HepG2 (cell line): Measurements from ENCODE around the gene TMEM63B. TPM values are rescaled to one million over a fixed set of nuclear protein-coding genes. Genes with fewer than 3 reads are reported as not detected.

Experiments
- ATM ChIP-seq: fragments of 450-650 bp; IDR thresholded peaks from 2 replicates; pipeline ENCODE4 v1.7.1; 2017; ENCODE audit warnings: mild to moderate bottlenecking, borderline replicate concordance
- BATF2 ChIP-seq: sonication (generic); formaldehyde crosslinking; IDR thresholded peaks from 2 replicates; pipeline ENCODE4 v1.8.0; 2022; ENCODE audit warnings: mild to moderate bottlenecking, missing genetic modification reagents, moderate library complexity
- CENPBD1 ChIP-seq: sonication (generic); formaldehyde crosslinking; IDR thresholded peaks from 2 replicates; pipeline ENCODE4 v1.8.0; 2022; ENCODE audit warnings: missing genetic modification reagents, low read depth, mild to moderate bottlenecking, borderline replicate concordance
- DMAP1 ChIP-seq: IDR thresholded peaks from 2 replicates; pipeline ENCODE4 v1.6.1; 2016
- GZF1 ChIP-seq: sonication (generic); formaldehyde crosslinking; IDR thresholded peaks from 2 replicates; pipeline ENCODE4 v1.5.1; 2020; ENCODE audit warnings: mild to moderate bottlenecking, missing genetic modification reagents
- HNRNPH1 ChIP-seq: fragments of 200-400 bp; formaldehyde crosslinking; optimal IDR thresholded peaks from 2 replicates; pipeline ENCODE3; 2017; ENCODE audit warnings: mild to moderate bottlenecking, low read depth, low read length
- IRX3 ChIP-seq: sonication (generic); formaldehyde crosslinking; IDR thresholded peaks from 2 replicates; pipeline ENCODE4 v1.8.1; 2023; ENCODE audit warnings: mild to moderate bottlenecking, low read depth, missing genetic modification reagents, borderline replicate concordance
- KAT7 ChIP-seq: IDR thresholded peaks from 2 replicates; pipeline ENCODE4 v1.6.1; 2018; ENCODE audit warnings: borderline replicate concordance, missing compliant biosample characterization
- MTA1 ChIP-seq: sonication (generic); formaldehyde crosslinking; IDR thresholded peaks from 2 replicates; pipeline ENCODE4 v1.4.0; 2020; ENCODE audit warnings: missing genetic modification reagents, mild to moderate bottlenecking, borderline replicate concordance
- MYC ChIP-seq: sonication (generic); formaldehyde crosslinking; IDR thresholded peaks from 2 replicates; pipeline ENCODE4 v1.9.0; 2021; ENCODE audit warnings: missing genetic modification reagents, borderline replicate concordance
- MYPOP ChIP-seq: sonication (generic); formaldehyde crosslinking; IDR thresholded peaks from 2 replicates; pipeline ENCODE4 v1.8.1; 2023; ENCODE audit warnings: mild to moderate bottlenecking, moderate library complexity, missing genetic modification reagents
- POLR2G ChIP-seq: fragments of 200-400 bp; formaldehyde crosslinking; IDR thresholded peaks from 2 replicates; pipeline ENCODE4 v1.6.1; 2018; ENCODE audit warnings: mild to moderate bottlenecking, low read depth, low read length, moderate library complexity
- RNF2 ChIP-seq: fragments of 450-650 bp; conservative IDR thresholded peaks from 2 replicates; pipeline ENCODE4 v1.6.1; 2016; ENCODE audit warnings: low read depth
- SYNCRIP ChIP-seq: fragments of 200-400 bp; formaldehyde crosslinking; IDR thresholded peaks from 2 replicates; pipeline ENCODE4 v1.6.1; 2018; ENCODE audit warnings: mild to moderate bottlenecking, low read depth, low read length; ENCODE audit not compliant: insufficient read depth
- TARDBP ChIP-seq: sonication (generic); formaldehyde crosslinking; IDR thresholded peaks from 2 replicates; pipeline ENCODE4 v1.8.0; 2022; ENCODE audit warnings: mild to moderate bottlenecking, missing genetic modification reagents
- TBL1XR1 ChIP-seq: fragments of 150-350 bp; IDR thresholded peaks from 2 replicates; pipeline ENCODE4 v1.6.1; 2014; ENCODE audit warnings: borderline replicate concordance, low read length; ENCODE audit not compliant: partially characterized antibody
- THYN1 ChIP-seq: sonication (generic); formaldehyde crosslinking; IDR thresholded peaks from 2 replicates; pipeline ENCODE4 v1.8.1; 2023; ENCODE audit warnings: low read depth, mild to moderate bottlenecking, moderate library complexity, missing genetic modification reagents, borderline replicate concordance
- ZC3H13 ChIP-seq: sonication (generic); formaldehyde crosslinking; IDR thresholded peaks from 2 replicates; pipeline ENCODE4 v1.8.1; 2023; ENCODE audit warnings: mild to moderate bottlenecking, missing genetic modification reagents, moderate library complexity
- ZNF101 ChIP-seq: sonication (generic); formaldehyde crosslinking; IDR thresholded peaks from 2 replicates; pipeline ENCODE4 v1.4.0; 2020; ENCODE audit warnings: mild to moderate bottlenecking, low read depth, missing genetic modification reagents, borderline replicate concordance
- ZNF460 ChIP-seq: sonication (generic); formaldehyde crosslinking; IDR thresholded peaks from 2 replicates; pipeline ENCODE4 v1.5.1; 2020; ENCODE audit warnings: missing genetic modification reagents, mild to moderate bottlenecking, borderline replicate concordance
- ZNF678 ChIP-seq: sonication (generic); formaldehyde crosslinking; IDR thresholded peaks from 2 replicates; pipeline ENCODE4 v1.4.0; 2020; ENCODE audit warnings: mild to moderate bottlenecking, missing genetic modification reagents
- ZNF746 ChIP-seq: sonication (generic); formaldehyde crosslinking; IDR thresholded peaks from 2 replicates; pipeline ENCODE4 v1.8.0; 2022; ENCODE audit warnings: mild to moderate bottlenecking, missing genetic modification reagents
- ZNF879 ChIP-seq: sonication (generic); formaldehyde crosslinking; IDR thresholded peaks from 2 replicates; pipeline ENCODE4 v1.8.1; 2023; ENCODE audit warnings: missing genetic modification reagents
- polyA plus RNA-seq, 8 experiments: library from polyadenylated mRNA; depleted of rRNA in 3 of 8; stranded (reverse) in 7 of 8; unstranded in 1 of 8; fragments of >200 nt; fragmentation: Illumina TruSeq in 4 of 8; extraction: Trizol in 4 of 8; gene quantifications; 2 replicates each; pipeline versions ENCODE4 v1.2.1 to v1.2.3, GENCODE V29; 2011 to 2016; ENCODE audit warnings: low read depth in 4 of 8, missing spikeins in 1 of 8, mixed read lengths in 1 of 8; ENCODE audit not compliant: insufficient read depth in 1 of 8
- total RNA-seq, 5 experiments: library from RNA; depleted of rRNA; stranded (reverse); fragments of >200 nt; fragmentation: Illumina TruSeq; extraction: Trizol; gene quantifications; 2 replicates each; pipeline ENCODE4 v1.2.3, GENCODE V29; 2016; ENCODE audit warnings: low read depth in 1 of 5
- TF ChIP-seq, protein P1 (sequence below), 2 experiments: sonication (generic) in 1 of 2; formaldehyde crosslinking in 1 of 2; IDR thresholded peaks; 2 replicates each; pipeline versions ENCODE4 v1.4.0 to v1.6.1; 2016 to 2020; ENCODE audit warnings: borderline replicate concordance in 1 of 2, low read depth in 1 of 2, mild to moderate bottlenecking in 1 of 2, missing genetic modification reagents in 1 of 2

The TMEM63B gene
- total and polyA plus RNA-seq, 2 of the 13 experiments (the other 11 are each of a cell fraction or from before 2014, with no cell fraction given), result 27.4 to 75.8 TPM

DNA sequence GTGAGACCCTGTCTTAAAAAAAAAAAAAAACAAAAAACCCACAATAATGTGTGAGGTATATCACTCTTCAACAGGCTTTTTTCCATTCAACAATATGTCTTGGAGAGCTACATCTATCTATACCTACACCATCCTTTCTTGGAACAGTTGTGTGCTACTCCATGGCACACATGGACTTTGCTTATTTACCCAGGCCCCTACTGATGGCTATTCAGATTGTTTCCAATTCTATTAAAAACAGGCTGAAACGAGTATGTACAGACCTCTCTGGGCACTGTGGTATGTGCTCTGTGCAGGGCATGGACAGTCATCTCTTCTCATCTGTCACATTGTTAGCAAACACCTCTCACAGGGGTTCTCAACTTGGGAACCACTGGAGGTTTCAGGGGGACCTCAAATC lies 28.2 kb upstream of the TMEM63B start (continued):
- TF ChIP-seq GZF1 (no peak), MYPOP (CRISPR knock-in tag) (no peak), IRX3 (CRISPR knock-in tag) (no peak), MYC (CRISPR knock-in tag) (no peak), TBL1XR1 (no peak), KAT7 (CRISPR knock-in tag) (no peak), ATM (no peak), ZNF460 (CRISPR knock-in tag) (no peak), RNF2 (no peak), ZNF101 (CRISPR knock-in tag) (no peak), ZNF678 (CRISPR knock-in tag) (no peak), HNRNPH1 (no peak), MTA1 (no peak; the same call in 1 of the 2 replicates), ZNF879 (CRISPR knock-in tag) (no peak), POLR2G (no peak), SYNCRIP (no peak), DMAP1 (CRISPR knock-in tag) (no peak), THYN1 (CRISPR knock-in tag) (no peak), ZC3H13 (no peak), CENPBD1 (CRISPR knock-in tag) (no peak), BATF2 (CRISPR knock-in tag) (no peak), TARDBP (CRISPR knock-in tag) (no peak), ZNF746 (CRISPR knock-in tag) (no peak)
- TF ChIP-seq, protein P1, sequence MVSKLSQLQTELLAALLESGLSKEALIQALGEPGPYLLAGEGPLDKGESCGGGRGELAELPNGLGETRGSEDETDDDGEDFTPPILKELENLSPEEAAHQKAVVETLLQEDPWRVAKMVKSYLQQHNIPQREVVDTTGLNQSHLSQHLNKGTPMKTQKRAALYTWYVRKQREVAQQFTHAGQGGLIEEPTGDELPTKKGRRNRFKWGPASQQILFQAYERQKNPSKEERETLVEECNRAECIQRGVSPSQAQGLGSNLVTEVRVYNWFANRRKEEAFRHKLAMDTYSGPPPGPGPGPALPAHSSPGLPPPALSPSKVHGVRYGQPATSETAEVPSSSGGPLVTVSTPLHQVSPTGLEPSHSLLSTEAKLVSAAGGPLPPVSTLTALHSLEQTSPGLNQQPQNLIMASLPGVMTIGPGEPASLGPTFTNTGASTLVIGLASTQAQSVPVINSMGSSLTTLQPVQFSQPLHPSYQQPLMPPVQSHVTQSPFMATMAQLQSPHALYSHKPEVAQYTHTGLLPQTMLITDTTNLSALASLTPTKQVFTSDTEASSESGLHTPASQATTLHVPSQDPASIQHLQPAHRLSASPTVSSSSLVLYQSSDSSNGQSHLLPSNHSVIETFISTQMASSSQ (IDR thresholded peaks at IDR 0.05; ENCODE audit: low read depth), result no peak
- TF ChIP-seq, protein P1 (CRISPR knock-in tag; IDR thresholded peaks at IDR 0.05; ENCODE audit: borderline replicate concordance), result no peak
